ENCODE results near the gene FNBP1. TPM values are rescaled to one million over a fixed set of nuclear protein-coding genes. Genes with fewer than 3 reads are reported as not detected.

Gene FNBP1
- total RNA-seq, 4 donors from 2014 or later = 13.3 to 30.0 (median 17.9) TPM

GRCh38 chr9:129901993-129902739 is 140.8 kb downstream of the FNBP1 start:
- TF ChIP-seq, protein P1, sequence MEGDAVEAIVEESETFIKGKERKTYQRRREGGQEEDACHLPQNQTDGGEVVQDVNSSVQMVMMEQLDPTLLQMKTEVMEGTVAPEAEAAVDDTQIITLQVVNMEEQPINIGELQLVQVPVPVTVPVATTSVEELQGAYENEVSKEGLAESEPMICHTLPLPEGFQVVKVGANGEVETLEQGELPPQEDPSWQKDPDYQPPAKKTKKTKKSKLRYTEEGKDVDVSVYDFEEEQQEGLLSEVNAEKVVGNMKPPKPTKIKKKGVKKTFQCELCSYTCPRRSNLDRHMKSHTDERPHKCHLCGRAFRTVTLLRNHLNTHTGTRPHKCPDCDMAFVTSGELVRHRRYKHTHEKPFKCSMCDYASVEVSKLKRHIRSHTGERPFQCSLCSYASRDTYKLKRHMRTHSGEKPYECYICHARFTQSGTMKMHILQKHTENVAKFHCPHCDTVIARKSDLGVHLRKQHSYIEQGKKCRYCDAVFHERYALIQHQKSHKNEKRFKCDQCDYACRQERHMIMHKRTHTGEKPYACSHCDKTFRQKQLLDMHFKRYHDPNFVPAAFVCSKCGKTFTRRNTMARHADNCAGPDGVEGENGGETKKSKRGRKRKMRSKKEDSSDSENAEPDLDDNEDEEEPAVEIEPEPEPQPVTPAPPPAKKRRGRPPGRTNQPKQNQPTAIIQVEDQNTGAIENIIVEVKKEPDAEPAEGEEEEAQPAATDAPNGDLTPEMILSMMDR (IDR thresholded peaks at IDR 0.05 in 4 of 5, conservative IDR thresholded peaks at IDR 0.05 in 1 of 5) = no peak
- TF ChIP-seq POLR2A (IDR thresholded peaks at IDR 0.05) = no peak
- Histone ChIP-seq H3K9me3 (no peaks in the 10 kb centered on the region), H3K27ac (no peak overlapping the region), H3K36me3 (peaks cover 0 to 66% of the 10 kb centered on the region in 2 donors), H3K4me3 (no peak overlapping the region), H3K4me1 (no peaks in the 10 kb centered on the region), H3K27me3 (no peaks in the 10 kb centered on the region)
- in situ Hi-C loops (cut with MboI; ENCODE audit: low sequenced_read_pairs in 4 of 4) = no loop called here
- DNase-seq = no peak
- ATAC-seq = no peak
- intact Hi-C loops (cut with DNase I; ENCODE audit: low total_unique reads) = no loop called here

DNA sequence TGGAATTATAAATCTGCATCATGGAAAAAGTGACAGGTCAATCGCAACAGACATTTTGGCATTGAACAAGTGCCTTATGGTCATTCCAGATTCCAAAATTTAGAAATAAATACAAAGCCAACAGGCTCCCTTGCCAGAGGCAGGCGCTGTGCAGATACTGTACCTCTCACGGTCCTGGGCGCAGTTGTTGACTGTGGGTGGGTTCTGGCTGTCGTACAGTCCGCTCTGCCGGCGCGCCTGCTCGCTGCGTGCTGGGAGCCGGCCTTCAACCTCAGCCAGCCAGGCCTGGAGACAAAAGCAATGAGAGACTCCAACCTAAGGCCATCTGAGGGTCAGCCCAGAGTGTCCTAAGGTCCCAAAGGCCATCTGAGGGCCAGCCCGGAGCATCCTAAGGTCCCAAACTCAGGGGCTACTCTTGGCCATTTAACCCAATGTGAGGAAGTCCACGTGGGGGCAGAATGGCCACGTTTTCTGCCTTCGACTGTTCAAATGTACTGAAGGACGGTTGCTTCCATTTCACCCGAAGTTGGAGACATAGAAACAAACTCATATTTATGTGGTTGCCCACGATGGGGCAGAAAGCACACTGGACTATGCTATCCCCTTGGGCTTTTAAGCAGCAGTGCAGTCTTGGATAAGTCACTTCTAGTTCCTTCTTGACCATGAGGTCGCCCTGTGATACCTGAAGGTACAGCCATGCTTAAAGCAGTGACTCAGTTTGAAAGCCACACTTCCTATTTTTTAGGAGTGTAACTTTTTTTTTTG is 142.5 kb downstream of the FNBP1 start:
- in situ Hi-C loops (cut with MboI; ENCODE audit: low sequenced_read_pairs in 4 of 4) (no loop called here), intact Hi-C loops (cut with DNase I; ENCODE audit: low total_unique reads) (no loop called here)
- DNase-seq (no peak), ATAC-seq (no peak)
- Histone ChIP-seq H3K27me3 (no peaks in the 10 kb centered on the region), H3K4me1 (no peaks in the 10 kb centered on the region), H3K9me3 (no peaks in the 10 kb centered on the region), H3K27ac (no peak overlapping the region), H3K36me3 (peaks cover 0 to 69% of the 10 kb centered on the region in 2 donors), H3K4me3 (no peak overlapping the region)
- TF ChIP-seq, protein P1 (IDR thresholded peaks at IDR 0.05 in 4 of 5, conservative IDR thresholded peaks at IDR 0.05 in 1 of 5) = no peak
- no peak for TF ChIP-seq POLR2A (IDR thresholded peaks at IDR 0.05)

GRCh38 chr9:129899620-129900019 is 143.4 kb downstream of the FNBP1 start:
- H3K4me1 ChIP-seq = no peaks in the 10 kb centered on the region
- DNase-seq (no peak), ATAC-seq (no peak)
- no peak overlapping the region for H3K27ac ChIP-seq
- TF ChIP-seq, protein P1 (IDR thresholded peaks at IDR 0.05 in 4 of 5, conservative IDR thresholded peaks at IDR 0.05 in 1 of 5) = no peak
- TF ChIP-seq POLR2A (IDR thresholded peaks at IDR 0.05) = no peak
- H3K4me3 ChIP-seq = no peak overlapping the region
- H3K27me3 ChIP-seq = no peaks in the 10 kb centered on the region
- in situ Hi-C loops (cut with MboI; ENCODE audit: low sequenced_read_pairs in 4 of 4) = loop anchor here (25.0 kb wide), 3 partner anchors 163 to 338 kb away; partner anchors contain the start of gene GPR107 (in 1 of the 4)
- H3K36me3 ChIP-seq = peaks cover 0 to 74% of the 10 kb centered on the region in 2 donors
- intact Hi-C loops (cut with DNase I; ENCODE audit: low total_unique reads) = no loop called here
- no peaks in the 10 kb centered on the region for H3K9me3 ChIP-seq

DNA sequence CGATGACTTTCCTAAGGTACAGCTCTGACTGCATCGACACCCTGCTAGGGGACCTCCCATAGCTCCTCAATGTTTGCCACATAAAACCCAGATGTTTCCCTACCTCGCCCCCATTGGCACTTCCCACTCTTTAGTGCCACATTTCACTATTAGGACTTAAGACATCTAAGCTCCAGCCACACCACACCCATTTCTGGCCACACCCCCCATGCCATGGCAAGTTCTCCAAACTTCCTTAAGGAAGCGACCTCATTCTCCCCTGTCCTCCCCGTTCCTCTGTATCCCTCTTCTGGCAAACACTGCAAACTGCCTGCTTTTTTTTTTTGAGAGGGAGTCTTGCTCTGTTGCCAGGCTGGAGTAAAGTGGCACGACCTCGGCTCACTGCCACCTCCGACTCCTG is 144.8 kb downstream of the FNBP1 start:
- intact Hi-C loops (cut with DNase I; ENCODE audit: low total_unique reads) = no loop called here
- in situ Hi-C loops (cut with MboI; ENCODE audit: low sequenced_read_pairs in 4 of 4) = loop anchor here (25.0 kb wide), 3 partner anchors 164 to 339 kb away; partner anchors contain the start of gene GPR107 (in 1 of the 4)
- Histone ChIP-seq H3K4me3 (no peak overlapping the region), H3K9me3 (no peaks in the 10 kb centered on the region), H3K4me1 (no peaks in the 10 kb centered on the region), H3K27ac (no peak overlapping the region), H3K36me3 (peaks cover 0 to 73% of the 10 kb centered on the region in 2 donors), H3K27me3 (no peaks in the 10 kb centered on the region)
- no peak for DNase-seq
- TF ChIP-seq, protein P1 (IDR thresholded peaks at IDR 0.05 in 4 of 5, conservative IDR thresholded peaks at IDR 0.05 in 1 of 5) = no peak
- no peak for TF ChIP-seq POLR2A (IDR thresholded peaks at IDR 0.05)
- no peak for ATAC-seq
